Measurements from ENCODE around the gene LSM5. TPM values are rescaled to one million over a fixed set of nuclear protein-coding genes. Genes with fewer than 3 reads are reported as not detected.

LSM5 gene
- total RNA-seq, 3 donors from 2014 or later: 19.3 to 20.1 (median 19.8) TPM

DNA sequence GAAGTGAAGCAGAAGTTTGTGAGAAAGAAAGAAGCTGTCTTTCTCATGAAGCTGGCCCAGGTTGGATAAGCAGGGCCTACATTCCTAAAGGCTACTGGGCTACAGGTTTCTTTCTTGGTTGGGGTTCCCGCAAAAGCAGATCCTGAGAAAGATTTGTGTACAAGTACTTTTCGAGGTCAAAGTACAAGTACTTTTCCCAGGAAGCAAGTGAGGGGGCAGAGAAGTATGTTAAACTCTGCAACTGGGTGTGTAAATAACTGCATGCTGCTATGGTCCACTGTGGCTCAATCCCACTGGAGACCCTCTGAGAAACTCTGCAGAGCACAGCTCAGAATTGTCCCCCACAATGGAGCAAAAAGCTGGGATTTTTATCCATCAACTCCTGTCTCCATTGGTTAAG, 28.7 kb downstream of the LSM5 start:
- intact Hi-C loops (cut with DNase I; ENCODE audit: low total_unique reads): no loop called here
- Histone ChIP-seq H3K9me3 (no peaks in the 10 kb centered on the region), H3K27me3 (no peaks in the 10 kb centered on the region), H3K4me3 (no peak overlapping the region), H3K36me3 (no peaks in the 10 kb centered on the region), H3K4me1 (no peaks in the 10 kb centered on the region), H3K27ac (no peak overlapping the region)
- DNase-seq (ENCODE audit: low spot score in 2 of 2): no peak
- no peak for TF ChIP-seq POLR2A (IDR thresholded peaks at IDR 0.05)
- TF ChIP-seq, protein P1, sequence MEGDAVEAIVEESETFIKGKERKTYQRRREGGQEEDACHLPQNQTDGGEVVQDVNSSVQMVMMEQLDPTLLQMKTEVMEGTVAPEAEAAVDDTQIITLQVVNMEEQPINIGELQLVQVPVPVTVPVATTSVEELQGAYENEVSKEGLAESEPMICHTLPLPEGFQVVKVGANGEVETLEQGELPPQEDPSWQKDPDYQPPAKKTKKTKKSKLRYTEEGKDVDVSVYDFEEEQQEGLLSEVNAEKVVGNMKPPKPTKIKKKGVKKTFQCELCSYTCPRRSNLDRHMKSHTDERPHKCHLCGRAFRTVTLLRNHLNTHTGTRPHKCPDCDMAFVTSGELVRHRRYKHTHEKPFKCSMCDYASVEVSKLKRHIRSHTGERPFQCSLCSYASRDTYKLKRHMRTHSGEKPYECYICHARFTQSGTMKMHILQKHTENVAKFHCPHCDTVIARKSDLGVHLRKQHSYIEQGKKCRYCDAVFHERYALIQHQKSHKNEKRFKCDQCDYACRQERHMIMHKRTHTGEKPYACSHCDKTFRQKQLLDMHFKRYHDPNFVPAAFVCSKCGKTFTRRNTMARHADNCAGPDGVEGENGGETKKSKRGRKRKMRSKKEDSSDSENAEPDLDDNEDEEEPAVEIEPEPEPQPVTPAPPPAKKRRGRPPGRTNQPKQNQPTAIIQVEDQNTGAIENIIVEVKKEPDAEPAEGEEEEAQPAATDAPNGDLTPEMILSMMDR (IDR thresholded peaks at IDR 0.05): no peak
- TF ChIP-seq POLR2AphosphoS5 (IDR thresholded peaks at IDR 0.05): no peak

- no peak overlapping the region for H3K27ac ChIP-seq
- intact Hi-C loops (cut with DNase I; ENCODE audit: low total_unique reads): no loop called here
- TF ChIP-seq, protein P1 (IDR thresholded peaks at IDR 0.05): no peak
- TF ChIP-seq POLR2AphosphoS5 (IDR thresholded peaks at IDR 0.05) (no peak), POLR2A (IDR thresholded peaks at IDR 0.05) (no peak)
Observed at GRCh38 chr7:32459788-32460187, 30.4 kb downstream of the LSM5 start.

DNA sequence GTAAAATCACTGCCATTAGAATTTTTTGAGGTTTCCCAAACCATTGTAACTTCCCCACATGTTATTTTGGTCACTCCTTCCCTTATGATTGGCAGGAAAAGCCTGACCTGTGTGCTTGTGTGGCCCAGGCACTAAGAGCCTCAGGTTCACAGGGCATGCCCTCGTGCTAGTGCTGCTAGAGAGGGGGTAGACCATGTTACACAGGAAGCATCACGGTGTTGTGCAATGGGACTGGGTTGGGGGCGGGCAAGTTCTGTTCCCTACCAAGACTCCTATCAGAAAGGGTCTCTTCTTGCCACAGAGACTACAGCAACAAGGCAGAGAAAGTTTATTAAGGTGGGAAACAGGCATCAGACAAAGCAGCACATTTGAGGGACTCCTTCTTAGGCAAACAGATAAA, 32.2 kb downstream of the LSM5 start:
- Histone ChIP-seq H3K4me3 (no peak overlapping the region), H3K27me3 (no peaks in the 10 kb centered on the region), H3K4me1 (no peaks in the 10 kb centered on the region), H3K9me3 (no peaks in the 10 kb centered on the region), H3K27ac (no peak overlapping the region), H3K36me3 (no peaks in the 10 kb centered on the region)
- no peak for DNase-seq (ENCODE audit: low spot score in 2 of 2)
- TF ChIP-seq POLR2AphosphoS5 (IDR thresholded peaks at IDR 0.05) (no peak), POLR2A (IDR thresholded peaks at IDR 0.05) (no peak)
- TF ChIP-seq, protein P1 (IDR thresholded peaks at IDR 0.05): no peak
- intact Hi-C loops (cut with DNase I; ENCODE audit: low total_unique reads): no loop called here

More at GRCh38 chr7:32459788-32460187, 30.4 kb downstream of the LSM5 start:
- Histone ChIP-seq H3K27me3 (no peaks in the 10 kb centered on the region), H3K36me3 (no peaks in the 10 kb centered on the region), H3K4me3 (no peak overlapping the region), H3K4me1 (no peaks in the 10 kb centered on the region), H3K9me3 (no peaks in the 10 kb centered on the region)
- no peak for DNase-seq (ENCODE audit: low spot score in 2 of 2)

DNA sequence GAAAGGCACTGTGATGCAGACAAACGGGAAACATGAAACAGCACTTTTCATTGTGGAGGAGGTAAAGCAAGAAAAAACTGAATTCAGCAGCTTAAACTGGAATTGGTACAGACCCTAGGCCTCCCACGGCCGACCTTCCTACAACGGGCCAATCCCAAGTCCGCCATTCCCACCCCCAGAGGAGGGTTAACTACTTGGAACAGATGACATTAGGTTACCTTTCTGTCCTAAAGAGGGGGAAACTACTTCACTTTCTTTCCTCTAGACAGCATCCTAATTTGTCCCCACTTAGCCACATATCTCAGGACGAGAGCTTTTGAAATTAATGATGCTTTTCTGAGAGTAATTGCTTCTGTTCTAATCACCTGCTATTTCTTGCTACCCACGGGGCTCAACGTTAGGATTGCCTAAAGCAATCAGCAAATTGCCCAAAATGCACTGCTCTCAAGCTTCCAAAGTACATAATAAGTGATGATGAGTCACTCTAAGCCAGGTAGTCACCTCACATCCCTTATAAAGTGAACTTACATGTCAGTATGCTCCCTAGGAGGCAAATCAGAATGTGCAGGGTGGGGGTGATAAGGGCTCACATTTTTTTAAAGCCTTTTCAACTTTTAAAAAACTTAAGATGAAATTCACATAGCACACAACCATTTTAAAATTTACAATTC, 36.7 kb downstream of the LSM5 start:
- H3K4me1 ChIP-seq: no peaks in the 10 kb centered on the region
- H3K36me3 ChIP-seq: no peaks in the 10 kb centered on the region
- DNase-seq (ENCODE audit: low spot score in 2 of 2): no peak
- H3K27ac ChIP-seq: no peak overlapping the region
- no peaks in the 10 kb centered on the region for H3K9me3 ChIP-seq
- no peak for TF ChIP-seq POLR2AphosphoS5 (IDR thresholded peaks at IDR 0.05)
- TF ChIP-seq, protein P1 (IDR thresholded peaks at IDR 0.05): no peak
- no peak for TF ChIP-seq POLR2A (IDR thresholded peaks at IDR 0.05)
- no peaks in the 10 kb centered on the region for H3K27me3 ChIP-seq
- intact Hi-C loops (cut with DNase I; ENCODE audit: low total_unique reads): no loop called here
- no peak overlapping the region for H3K4me3 ChIP-seq

- no peak for DNase-seq (ENCODE audit: low spot score in 2 of 2)
- intact Hi-C loops (cut with DNase I; ENCODE audit: low total_unique reads): no loop called here
- H3K27ac ChIP-seq: no peak overlapping the region
- no peak for TF ChIP-seq POLR2A (IDR thresholded peaks at IDR 0.05)
- TF ChIP-seq POLR2AphosphoS5 (IDR thresholded peaks at IDR 0.05): no peak
- TF ChIP-seq, protein P1 (IDR thresholded peaks at IDR 0.05): no peak
- H3K4me1 ChIP-seq: no peaks in the 10 kb centered on the region
- H3K4me3 ChIP-seq: no peak overlapping the region
- no peaks in the 10 kb centered on the region for H3K27me3 ChIP-seq
- no peaks in the 10 kb centered on the region for H3K36me3 ChIP-seq
- peaks cover 0 to 7% of the 10 kb centered on the region in 2 donors for H3K9me3 ChIP-seq
Observed at GRCh38 chr7:32447218-32447617, 43.0 kb downstream of the LSM5 start.

Measured in breast epithelium (tissue), 4 donors.